GM23338 (cell line): ENCODE data around the gene SNRNP48. TPM values are rescaled to one million over a fixed set of nuclear protein-coding genes. Genes with fewer than 3 reads are reported as not detected.

ENCODE experiments used
- polyA plus RNA-seq: library from polyadenylated mRNA; unstranded; fragments of >200 nt; fragmentation: Nextera tagmentation; extraction: Ambion mirVana; gene quantifications from 2 replicates; pipeline ENCODE4 v1.2.1, GENCODE V29; 2016
- total RNA-seq: library from RNA; depleted of rRNA; stranded (reverse); fragments of >200 nt; shearing (Covaris generic); gene quantifications from 2 replicates; pipeline ENCODE4 v1.2.3, GENCODE V29; 2014; rRNA removed

The SNRNP48 gene
- total and polyA plus RNA-seq, 2 experiments from 2014 or later, result 17.2 to 23.9 TPM

Other genes with a start within 250 kb of the SNRNP48 start
- gene CAGE1, start 200.5 kb upstream of the SNRNP48 start, total RNA-seq, result 0.07 and 0.08 TPM in 2 replicates
- gene CAGE1, start 200.5 kb upstream of the SNRNP48 start, polyA plus RNA-seq, result 0.12 TPM in 1 of 2 replicates, not detected in the other
- gene RIOK1, start 200.4 kb upstream of the SNRNP48 start, total RNA-seq, result 15.5 and 15.7 TPM in 2 replicates
- 26.4 and 34.3 TPM in 2 replicates for gene RIOK1, start 200.4 kb upstream of the SNRNP48 start, polyA plus RNA-seq
- gene DSP, start 48.5 kb upstream of the SNRNP48 start, total RNA-seq, result 42.5 and 43.7 TPM in 2 replicates
- gene DSP, start 48.5 kb upstream of the SNRNP48 start, polyA plus RNA-seq, result 14.8 and 16.8 TPM in 2 replicates
- 2.8 and 3.1 TPM in 2 replicates for gene BMP6, start 135.9 kb downstream of the SNRNP48 start, total RNA-seq
- gene BMP6, start 135.9 kb downstream of the SNRNP48 start, polyA plus RNA-seq, result 0.56 and 0.84 TPM in 2 replicates